ENCODE data around the gene RNMT.

DNA sequence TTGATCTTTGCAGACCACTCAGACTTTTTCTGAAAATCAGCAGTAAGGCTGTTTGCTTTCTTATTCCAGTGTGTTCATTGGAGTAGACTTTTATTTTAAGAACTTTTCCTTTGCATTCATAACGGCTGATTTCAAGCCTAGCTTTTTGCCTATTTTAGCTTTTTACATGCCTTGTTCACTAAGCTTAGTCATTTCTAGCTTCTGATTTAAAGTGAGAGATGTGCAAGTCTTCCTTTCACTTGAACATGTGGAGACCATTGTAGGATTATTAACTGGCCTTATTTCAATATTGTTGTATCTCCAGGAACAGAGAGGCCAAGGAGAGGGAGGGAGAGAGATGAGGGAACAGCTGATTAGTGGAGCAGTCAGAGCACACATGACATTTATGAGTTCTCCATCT is 32.1 kb downstream of the RNMT start:
- TF ChIP-seq, protein P1, sequence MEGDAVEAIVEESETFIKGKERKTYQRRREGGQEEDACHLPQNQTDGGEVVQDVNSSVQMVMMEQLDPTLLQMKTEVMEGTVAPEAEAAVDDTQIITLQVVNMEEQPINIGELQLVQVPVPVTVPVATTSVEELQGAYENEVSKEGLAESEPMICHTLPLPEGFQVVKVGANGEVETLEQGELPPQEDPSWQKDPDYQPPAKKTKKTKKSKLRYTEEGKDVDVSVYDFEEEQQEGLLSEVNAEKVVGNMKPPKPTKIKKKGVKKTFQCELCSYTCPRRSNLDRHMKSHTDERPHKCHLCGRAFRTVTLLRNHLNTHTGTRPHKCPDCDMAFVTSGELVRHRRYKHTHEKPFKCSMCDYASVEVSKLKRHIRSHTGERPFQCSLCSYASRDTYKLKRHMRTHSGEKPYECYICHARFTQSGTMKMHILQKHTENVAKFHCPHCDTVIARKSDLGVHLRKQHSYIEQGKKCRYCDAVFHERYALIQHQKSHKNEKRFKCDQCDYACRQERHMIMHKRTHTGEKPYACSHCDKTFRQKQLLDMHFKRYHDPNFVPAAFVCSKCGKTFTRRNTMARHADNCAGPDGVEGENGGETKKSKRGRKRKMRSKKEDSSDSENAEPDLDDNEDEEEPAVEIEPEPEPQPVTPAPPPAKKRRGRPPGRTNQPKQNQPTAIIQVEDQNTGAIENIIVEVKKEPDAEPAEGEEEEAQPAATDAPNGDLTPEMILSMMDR (IDR thresholded peaks at IDR 0.05), result no peak
- TF ChIP-seq POLR2A (IDR thresholded peaks at IDR 0.05), result no peak
